ENCODE results near the gene OR52K1.

DNA sequence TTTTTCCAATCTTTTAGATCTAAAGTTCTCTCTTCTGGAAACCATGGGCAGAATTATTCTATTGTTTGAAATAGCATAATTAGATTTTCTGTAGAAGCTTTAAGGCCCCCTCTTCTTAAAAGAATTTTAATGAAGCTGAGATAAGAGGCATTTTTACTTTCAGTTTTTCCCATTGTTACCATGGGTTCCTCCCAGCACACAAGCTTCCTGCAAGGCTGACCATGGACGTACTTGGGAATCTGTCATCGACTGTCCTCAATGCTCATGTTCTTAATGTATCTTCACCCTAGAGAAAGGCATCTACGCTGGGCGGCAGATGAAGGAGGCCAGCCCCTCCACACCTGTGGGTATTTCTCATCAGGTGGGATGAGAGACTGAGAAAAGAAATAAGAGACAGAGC lies 22.3 kb upstream of the OR52K1 start:
- TF ChIP-seq POLR2A (IDR thresholded peaks at IDR 0.05; ENCODE audit: low read depth, low read length) (no peak), TAF1 (IDR thresholded peaks at IDR 0.05; ENCODE audit: low read depth, low read length) (no peak), POU2F2 (IDR thresholded peaks at IDR 0.05; ENCODE audit: low read depth, low read length) (no peak)
